ENCODE data around the gene KY.

- TF ChIP-seq CTCF (IDR thresholded peaks at IDR 0.05) (no peak), POLR2A (IDR thresholded peaks at IDR 0.05) (no peak), POLR2AphosphoS5 (IDR thresholded peaks at IDR 0.05) (no peak)
These were observed 8.7 kb upstream of the KY start for GRCh38 chr3:134659391-134660045.

Measured in breast epithelium (tissue), 3 donors.